ENCODE measurements around the gene MYO1B.

Gene MYO1B

DNA sequence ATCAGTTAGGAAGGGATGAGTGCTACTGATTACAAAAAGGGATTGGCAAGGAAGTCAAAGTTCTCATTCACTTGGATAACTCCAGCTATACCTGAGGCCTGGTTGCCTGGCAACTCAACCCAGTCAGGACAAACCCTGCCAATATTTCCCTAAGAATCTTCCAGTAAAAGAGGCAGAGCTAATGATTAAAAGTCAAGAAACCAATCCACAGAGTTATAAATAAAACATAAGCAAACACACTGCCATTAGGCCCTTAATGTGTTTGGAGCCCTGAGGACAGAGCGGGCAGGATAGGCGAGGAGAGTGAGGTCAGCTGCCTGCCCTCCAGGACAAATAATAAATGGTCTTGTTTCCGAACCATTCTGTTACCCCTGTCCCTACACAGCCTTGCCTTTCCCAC lies 217.2 kb downstream of the MYO1B start:
- no peak for DNase-seq (ENCODE audit: low read depth in 2 of 2)

GRCh38 chr2:191463790-191464189 lies 218.6 kb downstream of the MYO1B start:
- no peak for DNase-seq (ENCODE audit: low read depth in 2 of 2)

DNA sequence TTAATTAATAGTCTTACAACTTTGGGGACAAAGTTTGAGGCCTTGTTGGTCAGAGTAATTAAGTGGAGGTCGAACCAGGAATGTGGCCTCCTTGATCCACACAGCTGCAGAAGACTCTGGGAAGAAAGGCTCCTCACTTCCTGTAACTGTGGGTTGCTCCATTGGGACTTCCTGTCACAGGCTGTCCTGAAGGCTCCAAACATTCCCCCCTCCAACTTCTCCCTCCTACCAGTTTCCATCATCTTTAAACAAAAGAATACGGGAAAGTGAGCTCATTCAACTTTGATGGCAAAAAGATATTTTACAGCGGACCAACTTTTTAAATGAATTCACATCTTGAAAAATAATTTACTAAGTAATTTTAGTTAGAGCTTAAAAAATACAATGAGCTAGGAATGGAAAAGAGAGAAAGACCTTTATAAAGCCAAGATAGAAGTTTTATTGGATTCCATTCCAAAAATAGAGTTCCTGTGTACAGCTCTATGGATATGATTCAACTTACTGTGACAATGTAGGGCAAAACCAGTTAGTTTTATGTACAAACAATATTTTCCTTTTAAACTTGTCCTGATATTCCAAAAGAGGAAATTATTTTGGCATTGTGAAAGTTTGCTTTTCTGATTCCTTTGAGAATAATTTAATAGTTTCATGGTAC lies 220.7 kb downstream of the MYO1B start:
- DNase-seq (ENCODE audit: low read depth in 2 of 2) = no peak

GRCh38 chr2:191467113-191467512 lies 221.9 kb downstream of the MYO1B start:
- no peak for DNase-seq (ENCODE audit: low read depth in 2 of 2)

DNA sequence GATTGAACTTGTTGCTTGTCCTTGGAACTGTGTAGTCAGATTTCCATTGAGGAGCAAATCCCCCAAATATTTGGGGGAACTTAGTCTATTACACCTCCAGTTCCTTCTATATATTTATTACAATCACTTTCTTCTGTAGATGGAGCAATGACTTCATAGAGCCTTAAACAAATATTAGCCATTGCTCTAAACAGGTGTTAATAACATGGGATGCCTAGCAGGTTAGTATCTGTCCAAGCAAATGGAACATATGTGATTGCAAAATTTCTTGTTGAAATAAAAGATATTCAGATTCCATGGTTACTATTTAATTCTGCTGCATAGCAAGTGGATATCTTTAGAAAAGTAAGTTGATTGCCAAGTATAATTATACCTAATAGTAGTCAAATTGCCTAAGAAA lies 225.1 kb downstream of the MYO1B start:
- DNase-seq (ENCODE audit: low read depth in 2 of 2) = no peak

DNA sequence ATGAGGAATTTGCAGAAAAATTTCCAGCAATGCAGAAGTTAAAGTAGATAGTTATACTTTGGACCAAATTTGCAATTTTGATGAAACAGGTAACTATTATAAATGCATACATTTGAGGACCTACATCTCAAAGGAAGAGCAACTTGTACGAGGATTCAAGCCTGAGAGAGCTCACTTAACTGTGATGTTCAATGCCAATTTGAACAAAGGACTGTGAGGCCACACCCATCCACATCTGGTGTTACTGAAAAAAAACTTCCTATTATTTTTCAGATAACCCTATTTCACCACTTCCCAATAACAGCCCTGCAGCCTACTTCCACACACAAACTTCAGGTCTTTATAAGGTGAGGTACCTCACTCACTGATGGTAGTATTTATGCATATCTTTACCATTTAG lies 229.3 kb downstream of the MYO1B start:
- DNase-seq (ENCODE audit: low read depth in 2 of 2) = no peak
